K562 (cell line): ENCODE data around the gene SLC2A4RG. TPM values are rescaled to one million over a fixed set of nuclear protein-coding genes. Genes with fewer than 3 reads are reported as not detected.

Experiments
- ATAC-seq: fragments of 200-7000 bp; cut with Tn5 transposase; 3 replicates; pipeline ENCODE4 v1.9.1; 2020; ENCODE audit warnings: moderate library complexity
- BruUV-seq: library from RNA; stranded (reverse); fragments of 400-500 nt; replicated peaks from 2 replicates; lab custom pipeline; 2021; lab: Mats Ljungman, UMichigan
- CTCF ChIA-PET: fragments of 300-600 bp; formaldehyde crosslinking; extraction: SDS; loops from one replicate; lab custom pipeline; 2021; ENCODE audit warnings: low intra/inter-chr PET ratio; lab: Yijun Ruan, JAX
- POLR2A ChIA-PET: fragments of 300-600, 350-650 bp; sonication (Branson Sonifier 250); formaldehyde crosslinking; extraction: SDS; loops from one replicate; lab custom pipeline; 2021; ENCODE audit warnings: antibody characterized with exemption, inconsistent platforms; lab: Yijun Ruan, JAX
- DNase-seq, 4 experiments: peaks; one replicate each; pipeline versions ENCODE4 v3.0.0 to v3.0.0-alpha.2; 2011 to 2018; ENCODE audit warnings: low spot score in 3 of 4, mixed read lengths in 3 of 4; ENCODE audit errors: extremely low read depth in 1 of 4
- FAIRE-seq: peaks from 2 replicates; lab custom pipeline; 2011; peaks lifted over from hg19 to GRCh38; lab: Jason Lieb, UNC
- H2AFZ ChIP-seq: 2 replicates; pipeline ENCODE4 v1.6.0; 2011; ENCODE audit warnings: low read depth, low read length, control low read depth, inconsistent platforms
- H3K27ac ChIP-seq: fragments of 200-600 bp; 3 replicates; pipeline ENCODE4 v1.8.0; 2011; ENCODE audit warnings: low read depth, mild to moderate bottlenecking, control low read depth, inconsistent platforms, low read length, moderate library complexity, mixed read lengths; ENCODE audit errors: extremely low read depth
- H3K27me3 ChIP-seq, 2 experiments: fragments of 300-600 bp in 1 of 2; 2 replicates in 1 of 2; 3 replicates in 1 of 2; pipeline versions ENCODE4 v1.6.0 to v1.8.0; 2011; ENCODE audit warnings: inconsistent platforms in 2 of 2, low read length in 2 of 2, mild to moderate bottlenecking in 1 of 2, mixed read lengths in 1 of 2, moderate library complexity in 1 of 2; ENCODE audit not compliant: control insufficient read depth in 2 of 2, insufficient read depth in 2 of 2
- H3K36me3 ChIP-seq: fragments of 300-600 bp; 3 replicates; pipeline ENCODE4 v1.8.0; 2011; ENCODE audit warnings: mild to moderate bottlenecking, low read length, inconsistent platforms; ENCODE audit not compliant: control insufficient read depth, insufficient read depth
- H3K4me1 ChIP-seq, 2 experiments: fragments of 200-600 bp in 1 of 2; replicated peaks in 1 of 2; 2 replicates in 1 of 2; 3 replicates in 1 of 2; pipeline versions ENCODE4 v1.5.1 to v1.8.0; 2011; ENCODE audit warnings: inconsistent platforms in 2 of 2, low read length in 2 of 2, mild to moderate bottlenecking in 1 of 2, mixed read lengths in 1 of 2, moderate library complexity in 1 of 2; ENCODE audit not compliant: control insufficient read depth in 2 of 2, insufficient read depth in 2 of 2
- H3K4me2 ChIP-seq: 2 replicates; pipeline ENCODE4 v1.6.1; 2011; ENCODE audit warnings: low read length, control low read depth, inconsistent platforms, mixed read lengths; ENCODE audit not compliant: insufficient read depth
- H3K4me3 ChIP-seq: fragments of 200-600 bp; sonication (generic), shearing (Covaris generic); 2 replicates; pipeline ENCODE4 v1.5.1; 2016; ENCODE audit warnings: control low read depth, inconsistent platforms
- H3K79me2 ChIP-seq: fragments of 200-600 bp; 3 replicates; pipeline ENCODE4 v1.8.0; 2011; ENCODE audit warnings: low read length, inconsistent platforms; ENCODE audit not compliant: control insufficient read depth, insufficient read depth
- H3K9ac ChIP-seq, 2 experiments: 2 replicates each; pipeline versions ENCODE4 v1.6.0 to v1.6.1; 2011; ENCODE audit warnings: low read depth in 2 of 2, low read length in 2 of 2, control low read depth in 1 of 2, inconsistent platforms in 1 of 2, mild to moderate bottlenecking in 1 of 2, mixed read lengths in 1 of 2; ENCODE audit not compliant: insufficient read depth in 1 of 2
- H3K9me1 ChIP-seq: one replicate; pipeline ENCODE4 v1.6.0; 2011; ENCODE audit warnings: inconsistent platforms, mild to moderate bottlenecking, low read length, moderate library complexity; ENCODE audit not compliant: control insufficient read depth, insufficient read depth
- H3K9me3 ChIP-seq: replicated peaks from 2 replicates; pipeline ENCODE4 v1.5.1; 2011; ENCODE audit warnings: low read depth, low read length, inconsistent platforms; ENCODE audit not compliant: control insufficient read depth, insufficient read depth
- H4K20me1 ChIP-seq: replicated peaks from 2 replicates; pipeline ENCODE4 v1.6.1; 2011; ENCODE audit warnings: low read length, inconsistent platforms, mixed read lengths; ENCODE audit not compliant: control insufficient read depth, insufficient read depth
- CTCF ChIP-seq, 3 experiments: IDR thresholded peaks in 2 of 3; conservative IDR thresholded peaks in 1 of 3; 2 replicates each; pipeline ENCODE4 v1.5.1; 2011 to 2012; ENCODE audit warnings: low read length in 3 of 3, mild to moderate bottlenecking in 3 of 3, control low read depth in 2 of 3, improper control_type of control experiment in 1 of 3, inconsistent platforms in 1 of 3, low read depth in 1 of 3, mixed read lengths in 1 of 3, moderate library complexity in 1 of 3; ENCODE audit not compliant: insufficient read depth in 2 of 3
- FIP1L1 ChIP-seq: fragments of 200-400 bp; formaldehyde crosslinking; IDR thresholded peaks from 2 replicates; pipeline ENCODE4 v1.6.1; 2018; ENCODE audit warnings: mild to moderate bottlenecking, low read depth, low read length; ENCODE audit not compliant: poor library complexity, severe bottlenecking
- POLR2G ChIP-seq: fragments of 200-400 bp; formaldehyde crosslinking; IDR thresholded peaks from 2 replicates; pipeline ENCODE4 v1.6.1; 2017; ENCODE audit warnings: low read depth, mild to moderate bottlenecking, antibody characterized with exemption, low read length, moderate library complexity
- RBFOX2 ChIP-seq: fragments of 200-400 bp; formaldehyde crosslinking; IDR thresholded peaks from 2 replicates; pipeline ENCODE4 v1.6.1; 2017; ENCODE audit warnings: low read depth, mild to moderate bottlenecking, low read length, moderate library complexity
- RBM22 ChIP-seq: fragments of 200-400 bp; formaldehyde crosslinking; IDR thresholded peaks from 2 replicates; pipeline ENCODE4 v1.6.1; 2018; ENCODE audit warnings: low read length, low read depth; ENCODE audit not compliant: poor library complexity, severe bottlenecking
- ZNF184 ChIP-seq: sonication (generic); formaldehyde crosslinking; IDR thresholded peaks from 2 replicates; pipeline ENCODE4 v1.5.0; 2020; ENCODE audit warnings: missing genetic modification reagents
- ZNF282 ChIP-seq: sonication (generic); formaldehyde crosslinking; IDR thresholded peaks from 2 replicates; pipeline ENCODE4 v1.8.1; 2023; ENCODE audit warnings: missing genetic modification reagents
- WGBS: fragments of 100-300 bp; shearing (Covaris generic); methylation state at CpG from one replicate; pipeline ENCODE4 v1.1.6; 2016; ENCODE audit warnings: low coverage, mixed read lengths; ENCODE audit not compliant: insufficient coverage; ENCODE audit errors: missing lambda C conversion rate; 5-methylcytosine and 5-hydroxymethylcytosine counted together
- in situ Hi-C: fragments of 300-500 bp; cut with MboI; formaldehyde crosslinking; loops from 4 replicates; pipeline ENCODE4 v1.15.0; 2018; ENCODE audit warnings: inconsistent platforms, mixed read lengths
- intact Hi-C: fragments of 100-400 bp; cut with micrococcal nuclease; formaldehyde crosslinking; loops from 2 replicates; pipeline ENCODE4 v1.14.2; 2022
- polyA plus RNA-seq, 8 experiments: library from polyadenylated mRNA; depleted of rRNA in 4 of 8; stranded (reverse) in 5 of 8; unstranded in 3 of 8; fragments of >200 nt; fragmentation: Nextera tagmentation in 2 of 8; fragmentation: Illumina TruSeq in 1 of 8; extraction: Ambion mirVana in 2 of 8; extraction: Trizol in 1 of 8; gene quantifications; 2 replicates each; pipeline versions ENCODE4 v1.2.1 to v1.2.3, GENCODE V29; 2011 to 2014; ENCODE audit warnings: inconsistent platforms in 1 of 8, missing spikeins in 1 of 8
- total RNA-seq, 7 experiments: library from RNA; depleted of rRNA in 6 of 7; stranded (reverse); fragments of >200 nt in 6 of 7; fragmentation: Illumina TruSeq in 2 of 7; extraction: Trizol in 2 of 7; gene quantifications; 2 replicates each; pipeline versions ENCODE4 v1.2.1 to v1.2.3, GENCODE V29; 2011 to 2021; ENCODE audit warnings: low replicate concordance in 1 of 7
- TF ChIP-seq, protein P1 (sequence below): fragments of 450-650 bp; formaldehyde crosslinking; IDR thresholded peaks from 2 replicates; pipeline ENCODE4 v1.4.0; 2020; ENCODE audit warnings: mild to moderate bottlenecking, moderate library complexity

The SLC2A4RG gene
- total and polyA plus RNA-seq, 9 of the 15 experiments (the other 6 are each of a cell fraction or from before 2014, with no cell fraction given): 0.34 to 97.3 (median 26.5) TPM

DNA sequence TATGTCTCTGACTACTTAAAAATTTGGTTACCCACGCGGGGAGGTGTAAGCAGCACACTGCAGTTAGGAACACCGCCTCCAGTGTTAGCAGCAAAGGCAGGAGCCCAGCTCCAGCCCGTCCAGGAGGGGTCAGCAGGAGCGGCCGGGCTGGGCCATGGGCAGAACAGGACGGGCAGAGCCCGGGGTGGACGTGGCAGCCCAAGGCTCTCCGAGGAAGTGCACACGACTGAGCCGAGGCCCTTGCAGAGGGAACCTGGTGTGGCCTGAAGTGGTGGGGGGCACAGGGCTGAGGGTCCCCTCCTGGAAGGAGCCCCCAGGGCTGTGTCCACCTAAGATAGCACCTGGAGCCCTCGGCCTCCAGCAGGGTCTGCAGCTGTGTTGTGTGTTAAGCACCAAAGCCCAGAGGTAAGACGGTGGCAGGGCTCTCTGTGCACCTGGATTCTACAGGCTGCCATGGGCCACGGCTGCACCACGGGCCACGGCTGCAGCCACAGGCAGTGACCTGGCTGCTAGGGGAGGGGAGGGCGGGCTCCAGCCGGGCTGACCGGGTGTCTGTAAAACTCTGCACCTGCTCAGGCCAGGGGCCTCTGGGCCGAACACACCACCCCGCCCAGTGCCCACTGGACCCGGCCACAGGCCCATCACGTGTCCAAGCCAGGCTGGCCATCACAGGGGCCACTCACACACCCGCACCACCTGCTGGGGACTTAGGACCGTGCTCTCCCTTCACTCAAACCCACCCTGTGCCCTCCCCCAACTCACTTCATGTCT lies 6.6 kb downstream of the SLC2A4RG start:
- POLR2A ChIA-PET: interaction anchor here (1.4 kb wide), 1 partner anchor 40 kb away, joined by 5 read pairs; no protein-coding TSS in a partner anchor
- no peak overlapping the region for H2AFZ ChIP-seq
- no TSS peak for BruUV-seq
- 0 out of 3 replicates have a peak, but pooled peaks have one; percentile 9 for ATAC-seq
- no peak overlapping the region for H3K9ac ChIP-seq
- FAIRE-seq: no peak
- no peaks in the 10 kb centered on the region for H3K9me1 ChIP-seq
- no peaks in the 10 kb centered on the region for H3K9me3 ChIP-seq
- H3K4me3 ChIP-seq: no peak overlapping the region
- no peak overlapping the region for H3K27ac ChIP-seq
- intact Hi-C loops (no loop called here), in situ Hi-C loops (no loop called here)
- DNase-seq: no peak
- H3K4me1 ChIP-seq: peaks cover 12 to 69% of the 10 kb centered on the region in 2 experiments
- no peaks in the 10 kb centered on the region for H3K27me3 ChIP-seq
- no peaks in the 10 kb centered on the region; the same call in 1 of the 2 replicates for H4K20me1 ChIP-seq
- CTCF ChIA-PET: no interaction called here
- H3K36me3 ChIP-seq: peaks cover 28% of the 10 kb centered on the region; the same call in 1 of the 3 replicates
- 74% methylated on average over 23 of the region's 26 CpGs for WGBS
- peaks cover 6% of the 10 kb centered on the region; the same call in 2 of the 3 replicates for H3K79me2 ChIP-seq
- no peak for TF ChIP-seq ZNF184 (CRISPR knock-in tag)
- 0 out of 6 replicates have a peak, but pooled peaks of 1 of the 3 experiments have one; percentile 8 for TF ChIP-seq CTCF (IDR thresholded peaks at IDR 0.05 in 2 of 3, conservative IDR thresholded peaks at IDR 0.05 in 1 of 3; ENCODE audit: insufficient read depth in 2 of 3, low read depth in 1 of 3, low read length in 3 of 3)
- TF ChIP-seq RBM22: peak; percentile 55
- TF ChIP-seq ZNF282 (CRISPR knock-in tag): no peak
- TF ChIP-seq, protein P1, sequence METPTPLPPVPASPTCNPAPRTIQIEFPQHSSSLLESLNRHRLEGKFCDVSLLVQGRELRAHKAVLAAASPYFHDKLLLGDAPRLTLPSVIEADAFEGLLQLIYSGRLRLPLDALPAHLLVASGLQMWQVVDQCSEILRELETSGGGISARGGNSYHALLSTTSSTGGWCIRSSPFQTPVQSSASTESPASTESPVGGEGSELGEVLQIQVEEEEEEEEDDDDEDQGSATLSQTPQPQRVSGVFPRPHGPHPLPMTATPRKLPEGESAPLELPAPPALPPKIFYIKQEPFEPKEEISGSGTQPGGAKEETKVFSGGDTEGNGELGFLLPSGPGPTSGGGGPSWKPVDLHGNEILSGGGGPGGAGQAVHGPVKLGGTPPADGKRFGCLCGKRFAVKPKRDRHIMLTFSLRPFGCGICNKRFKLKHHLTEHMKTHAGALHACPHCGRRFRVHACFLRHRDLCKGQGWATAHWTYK (CRISPR knock-in tag): peak; percentile 95
- TF ChIP-seq FIP1L1: peak; percentile 30
- 0 out of 2 replicates have a peak, but pooled peaks have one; percentile 16 for TF ChIP-seq RBFOX2
- peak; percentile 62 for TF ChIP-seq POLR2G
- no peak overlapping the region for H3K4me2 ChIP-seq
